Esophagus squamous epithelium (tissue), 4 donors: ENCODE data around the gene OSBPL9.

Experiments
- CTCF ChIP-seq, 6 experiments: fragments of 450-650 bp in 4 of 6; fragments of 200-600 bp in 2 of 6; sonication (generic) in 2 of 6; IDR thresholded peaks; one replicate each; pipeline ENCODE4 v1.5.1; 2016 to 2019; ENCODE audit warnings: antibody characterized with exemption in 6 of 6, mild to moderate bottlenecking in 4 of 6, moderate library complexity in 4 of 6
- POLR2A ChIP-seq, 4 donors: fragments of 450-650 bp; IDR thresholded peaks; one replicate each; pipeline ENCODE4 v1.6.1; 2017; ENCODE audit warnings: antibody characterized with exemption in 4 of 4, mild to moderate bottlenecking in 4 of 4, moderate library complexity in 3 of 4

- no peak for TF ChIP-seq CTCF (IDR thresholded peaks at IDR 0.05)
- no peak for TF ChIP-seq POLR2A (IDR thresholded peaks at IDR 0.05)
Observed at GRCh38 chr1:51716746-51717145, 99.9 kb downstream of the OSBPL9 start.
